ENCODE measurements around the gene UBAC1. TPM values are rescaled to one million over a fixed set of nuclear protein-coding genes. Genes with fewer than 3 reads are reported as not detected.

Gene UBAC1
- total RNA-seq, 1 donor from 2014 or later = 30.1 TPM

DNA sequence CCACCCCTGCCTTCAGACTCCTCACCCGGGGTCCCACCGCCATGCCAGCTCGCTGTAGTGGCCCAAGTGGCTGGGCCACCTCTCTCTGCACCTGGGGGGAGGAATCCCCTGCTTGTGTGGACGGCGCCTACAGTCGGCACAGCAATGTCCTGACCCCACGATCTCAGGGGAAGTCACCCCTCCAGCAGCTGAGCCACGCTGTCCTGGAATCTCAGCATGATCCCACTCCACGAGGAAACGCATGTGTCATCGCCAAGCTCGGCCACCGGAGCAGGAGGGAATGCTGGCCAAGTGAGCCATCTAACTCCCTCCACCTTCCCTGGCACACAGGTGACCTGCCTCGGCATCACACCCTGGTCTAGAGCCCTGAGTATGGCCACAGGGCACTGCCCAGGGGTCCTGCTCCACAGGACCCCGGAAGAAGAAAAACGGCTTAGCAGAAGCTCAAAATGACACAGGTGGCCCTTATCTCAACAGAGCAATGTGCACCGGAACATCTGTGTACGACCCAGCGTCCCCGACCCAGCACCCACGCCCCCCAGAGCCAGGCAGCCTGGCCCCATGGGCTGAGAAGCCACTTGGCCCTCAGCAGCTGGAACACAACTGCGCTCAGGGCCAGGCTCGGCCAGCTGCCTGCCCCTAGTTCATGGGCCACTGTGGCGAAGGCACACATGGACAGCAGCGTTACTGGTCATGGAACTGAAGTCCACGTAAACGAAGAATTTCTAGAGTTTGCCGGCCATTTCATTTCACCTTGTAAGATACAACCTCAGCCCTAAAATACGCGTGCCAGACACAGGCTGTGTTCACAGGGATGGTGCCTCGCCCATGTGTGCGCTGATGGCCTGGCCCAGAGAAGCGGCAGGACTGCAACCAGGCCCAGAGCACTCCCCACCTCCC lies 30.5 kb downstream of the UBAC1 start:
- TF ChIP-seq, protein P1, sequence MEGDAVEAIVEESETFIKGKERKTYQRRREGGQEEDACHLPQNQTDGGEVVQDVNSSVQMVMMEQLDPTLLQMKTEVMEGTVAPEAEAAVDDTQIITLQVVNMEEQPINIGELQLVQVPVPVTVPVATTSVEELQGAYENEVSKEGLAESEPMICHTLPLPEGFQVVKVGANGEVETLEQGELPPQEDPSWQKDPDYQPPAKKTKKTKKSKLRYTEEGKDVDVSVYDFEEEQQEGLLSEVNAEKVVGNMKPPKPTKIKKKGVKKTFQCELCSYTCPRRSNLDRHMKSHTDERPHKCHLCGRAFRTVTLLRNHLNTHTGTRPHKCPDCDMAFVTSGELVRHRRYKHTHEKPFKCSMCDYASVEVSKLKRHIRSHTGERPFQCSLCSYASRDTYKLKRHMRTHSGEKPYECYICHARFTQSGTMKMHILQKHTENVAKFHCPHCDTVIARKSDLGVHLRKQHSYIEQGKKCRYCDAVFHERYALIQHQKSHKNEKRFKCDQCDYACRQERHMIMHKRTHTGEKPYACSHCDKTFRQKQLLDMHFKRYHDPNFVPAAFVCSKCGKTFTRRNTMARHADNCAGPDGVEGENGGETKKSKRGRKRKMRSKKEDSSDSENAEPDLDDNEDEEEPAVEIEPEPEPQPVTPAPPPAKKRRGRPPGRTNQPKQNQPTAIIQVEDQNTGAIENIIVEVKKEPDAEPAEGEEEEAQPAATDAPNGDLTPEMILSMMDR (IDR thresholded peaks at IDR 0.05) = no peak
- intact Hi-C loops (cut with DNase I) = no loop called here

DNA sequence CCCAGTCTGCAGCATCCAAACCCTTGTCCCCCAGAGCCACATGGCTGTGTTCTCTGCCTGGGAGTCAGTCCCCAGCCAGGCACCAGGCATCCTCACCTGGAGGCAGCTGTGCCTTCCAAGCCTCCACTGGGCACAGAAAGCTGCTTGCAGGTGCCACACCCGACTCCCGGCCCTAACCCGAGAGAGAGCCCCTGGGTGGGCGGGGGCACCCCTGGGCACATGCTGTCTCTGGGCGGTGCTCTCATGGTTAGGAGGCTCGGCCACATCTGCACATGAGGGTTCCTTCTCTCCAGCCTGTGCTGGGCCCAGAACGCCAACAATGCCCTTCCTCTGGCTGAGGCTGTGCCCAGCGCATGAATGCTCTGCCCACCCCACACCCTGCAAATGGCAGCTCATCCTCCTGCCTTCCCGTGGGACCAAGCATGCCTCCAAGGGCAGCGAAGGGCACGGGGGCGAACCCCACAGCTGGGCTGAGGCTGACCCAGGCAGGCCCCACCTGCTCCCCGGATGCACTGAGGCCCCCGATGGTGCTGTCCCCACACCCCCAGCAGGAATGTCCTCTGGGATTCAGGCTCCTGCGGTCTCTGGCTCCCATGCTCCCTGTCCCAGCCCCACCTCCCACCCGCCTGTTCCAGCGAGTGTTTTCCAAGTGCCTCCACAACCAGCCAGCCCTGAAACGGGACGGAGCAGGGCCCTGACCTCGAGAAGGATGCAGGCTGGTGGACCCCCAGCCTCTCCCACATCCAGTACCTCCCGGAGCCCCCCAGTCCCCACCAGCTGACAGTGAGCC lies 31.3 kb downstream of the UBAC1 start:
- Histone ChIP-seq H3K27ac (no peak overlapping the region), H3K27me3 (no peaks in the 10 kb centered on the region), H3K9me3 (no peaks in the 10 kb centered on the region), H3K4me1 (no peaks in the 10 kb centered on the region), H3K4me3 (no peak overlapping the region), H3K36me3 (peaks cover 26% of the 10 kb centered on the region)
- TF ChIP-seq, protein P1 (IDR thresholded peaks at IDR 0.05) = no peak
- ATAC-seq = no peak
- no peak for DNase-seq
- intact Hi-C loops (cut with DNase I) = no loop called here

More for the DNA sequence above, 30.5 kb downstream of the UBAC1 start:
- DNase-seq = no peak
- Histone ChIP-seq H3K27ac (no peak overlapping the region), H3K4me1 (no peaks in the 10 kb centered on the region), H3K27me3 (no peaks in the 10 kb centered on the region), H3K36me3 (peaks cover 34% of the 10 kb centered on the region), H3K4me3 (no peak overlapping the region), H3K9me3 (no peaks in the 10 kb centered on the region)
- no peak for ATAC-seq

DNA sequence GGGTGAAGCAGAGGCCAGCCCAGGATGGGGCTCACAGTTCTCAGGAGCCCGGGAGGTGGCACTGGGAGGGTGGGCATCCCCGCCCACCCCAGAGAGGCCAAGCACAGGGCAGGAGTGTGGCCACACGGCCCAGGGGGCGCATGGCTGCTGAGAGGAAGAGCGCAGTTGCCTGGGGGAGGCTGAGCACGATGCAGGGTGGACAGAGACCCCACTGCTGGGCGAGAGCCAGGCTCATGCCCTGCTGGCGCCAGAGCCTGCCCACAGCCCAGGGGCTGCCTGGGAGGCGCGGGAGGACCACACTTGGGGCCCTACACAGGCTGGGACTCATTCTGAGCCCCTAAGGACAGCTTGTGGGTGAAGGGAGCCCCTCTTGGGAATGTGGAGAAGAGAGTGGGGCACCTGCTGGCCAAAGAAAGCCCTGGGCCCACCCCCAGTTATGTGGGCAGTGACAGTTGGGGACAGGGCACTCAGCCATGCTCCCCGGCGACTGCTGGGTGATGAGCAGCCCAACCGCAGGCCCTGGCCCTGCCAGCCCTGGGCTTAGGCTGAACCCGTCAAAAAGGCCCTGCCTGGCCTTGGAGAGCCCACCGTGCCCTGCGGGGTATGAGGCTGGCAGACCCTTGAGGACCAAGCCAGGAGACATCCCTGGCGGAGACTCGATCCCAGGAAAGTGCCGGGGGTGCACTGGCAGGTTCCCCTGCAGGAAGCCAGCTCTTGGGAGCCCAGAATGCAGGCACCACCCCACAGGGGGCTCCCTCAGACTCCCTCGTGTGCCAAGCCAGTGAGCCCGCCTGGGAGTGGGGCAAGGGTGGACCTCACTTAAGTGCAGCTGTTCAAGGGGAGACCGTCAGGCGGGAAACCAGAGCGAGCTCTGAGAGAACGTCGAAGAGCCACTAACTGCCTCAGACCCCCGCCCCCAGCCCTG lies 32.2 kb downstream of the UBAC1 start:
- no peak overlapping the region for H3K4me3 ChIP-seq
- ATAC-seq = no peak
- no peak for DNase-seq
- H3K9me3 ChIP-seq = no peaks in the 10 kb centered on the region
- no peaks in the 10 kb centered on the region for H3K4me1 ChIP-seq
- no peaks in the 10 kb centered on the region for H3K27me3 ChIP-seq
- TF ChIP-seq, protein P1 (IDR thresholded peaks at IDR 0.05) = no peak
- peaks cover 18% of the 10 kb centered on the region for H3K36me3 ChIP-seq
- intact Hi-C loops (cut with DNase I) = no loop called here
- H3K27ac ChIP-seq = no peak overlapping the region

DNA sequence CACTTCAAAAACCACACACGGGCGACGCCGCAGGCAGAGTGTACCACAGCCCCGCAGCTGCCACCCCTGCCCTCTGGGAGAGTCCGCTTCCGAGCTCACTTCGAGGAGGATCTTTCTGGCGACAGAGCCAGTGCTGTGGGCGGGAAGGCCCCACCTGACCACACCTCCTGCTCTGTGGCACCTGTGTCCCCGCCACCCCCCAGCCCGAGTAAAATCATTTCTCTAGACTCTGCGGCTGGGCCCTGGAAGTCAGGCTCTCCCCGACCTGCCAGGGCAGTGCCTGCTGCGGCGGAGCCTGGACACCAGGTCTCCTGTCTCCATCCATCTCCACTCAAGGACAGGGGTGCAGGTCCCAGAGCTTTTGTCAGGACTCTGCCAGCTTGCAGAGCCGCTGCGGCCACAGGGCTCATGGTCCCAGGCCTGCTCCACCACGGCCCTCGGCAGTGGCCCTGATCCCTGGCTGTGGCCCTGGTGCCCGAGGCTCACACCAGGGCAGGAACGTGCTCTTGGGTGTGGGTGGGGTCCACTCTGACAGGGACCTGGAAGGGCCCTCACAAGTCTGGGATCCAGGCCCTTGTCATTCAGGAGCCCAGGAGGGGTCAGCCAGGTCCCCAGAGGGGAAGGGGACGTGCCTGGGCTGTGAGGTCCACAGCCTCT lies 33.0 kb downstream of the UBAC1 start:
- intact Hi-C loops (cut with DNase I) = no loop called here
- Histone ChIP-seq H3K4me1 (no peaks in the 10 kb centered on the region), H3K27ac (no peak overlapping the region), H3K9me3 (no peaks in the 10 kb centered on the region), H3K27me3 (no peaks in the 10 kb centered on the region), H3K36me3 (peaks cover 10% of the 10 kb centered on the region), H3K4me3 (no peak overlapping the region)
- DNase-seq (no peak), ATAC-seq (no peak)
- TF ChIP-seq, protein P1 (IDR thresholded peaks at IDR 0.05) = no peak
